HEK293 (cell line): ENCODE data around the gene FAM76B.

ENCODE experiments used
- CTCF ChIA-PET: fragments of 350-600 bp; formaldehyde crosslinking; extraction: SDS; loops from one replicate; lab custom pipeline; 2021; ENCODE audit warnings: antibody characterized with exemption; lab: Yijun Ruan, JAX
- POLR2A ChIA-PET: fragments of 300-600 bp; formaldehyde crosslinking; extraction: SDS; loops from one replicate; lab custom pipeline; 2020; ENCODE audit warnings: antibody characterized with exemption, inconsistent platforms; lab: Yijun Ruan, JAX
- H3K27ac ChIP-seq: fragments of 200-500 bp; sonication (Bioruptor generic); 2 replicates; pipeline ENCODE4 v1.5.1; 2014; ENCODE audit warnings: low read depth, low read length, control low read depth, inconsistent platforms; ENCODE audit errors: extremely low read depth
- H3K36me3 ChIP-seq, 2 experiments: fragments of 200-500 bp in 1 of 2; sonication (Bioruptor generic) in 1 of 2; 1 replicate in 1 of 2; 2 replicates in 1 of 2; pipeline ENCODE4 v1.5.1; 2014 to 2017; ENCODE audit warnings: inconsistent platforms in 2 of 2, low read length in 2 of 2; ENCODE audit not compliant: control insufficient read depth in 2 of 2, insufficient read depth in 1 of 2
- H3K4me1 ChIP-seq: fragments of 200-500 bp; sonication (Bioruptor generic); 2 replicates; pipeline ENCODE4 v1.5.1; 2014; ENCODE audit warnings: mild to moderate bottlenecking, low read length, inconsistent platforms; ENCODE audit not compliant: control insufficient read depth, insufficient read depth
- H3K4me3 ChIP-seq: 2 replicates; pipeline ENCODE4 v1.5.1; 2011; ENCODE audit warnings: low read depth, mild to moderate bottlenecking, control low read depth, low read length, moderate library complexity
- H3K9me3 ChIP-seq: fragments of 200-500 bp; sonication (Bioruptor generic); 2 replicates; pipeline ENCODE4 v1.5.1; 2014; ENCODE audit warnings: low read depth, low read length, inconsistent platforms; ENCODE audit not compliant: control insufficient read depth, insufficient read depth
- BCL6B ChIP-seq: fragments of 450-650 bp; formaldehyde crosslinking; IDR thresholded peaks from 2 replicates; pipeline ENCODE4 v1.5.1; 2017; ENCODE audit warnings: missing biosample characterization, missing genetic modification characterization
- GLI4 ChIP-seq: fragments of 450-650 bp; formaldehyde crosslinking; IDR thresholded peaks from 2 replicates; pipeline ENCODE4 v1.5.1; 2016; ENCODE audit warnings: missing biosample characterization, missing genetic modification characterization
- KLF10 ChIP-seq: fragments of 450-650 bp; IDR thresholded peaks from 2 replicates; pipeline ENCODE4 v1.5.1; 2018; ENCODE audit warnings: missing biosample characterization, mild to moderate bottlenecking, missing genetic modification characterization
- SP3 ChIP-seq: fragments of 450-650 bp; formaldehyde crosslinking; IDR thresholded peaks from 2 replicates; pipeline ENCODE4 v1.5.1; 2016; ENCODE audit warnings: missing biosample characterization, missing genetic modification characterization
- ZBTB7A ChIP-seq: fragments of 450-650 bp; formaldehyde crosslinking; IDR thresholded peaks from 2 replicates; pipeline ENCODE4 v1.5.1; 2016; ENCODE audit warnings: low read depth, missing biosample characterization, missing genetic modification characterization
- ZEB2 ChIP-seq: fragments of 450-650 bp; formaldehyde crosslinking; IDR thresholded peaks from 2 replicates; pipeline ENCODE4 v1.5.1; 2016; ENCODE audit warnings: missing biosample characterization, missing genetic modification characterization
- ZFP37 ChIP-seq: fragments of 450-650 bp; formaldehyde crosslinking; IDR thresholded peaks from 2 replicates; pipeline ENCODE4 v1.5.1; 2016; ENCODE audit warnings: missing biosample characterization, missing genetic modification characterization
- ZNF133 ChIP-seq: fragments of 450-650 bp; formaldehyde crosslinking; IDR thresholded peaks from 2 replicates; pipeline ENCODE4 v1.5.1; 2016; ENCODE audit warnings: missing biosample characterization, missing genetic modification characterization
- ZNF155 ChIP-seq: fragments of 450-650 bp; formaldehyde crosslinking; IDR thresholded peaks from 2 replicates; pipeline ENCODE4 v1.5.1; 2016; ENCODE audit warnings: missing biosample characterization, missing genetic modification characterization
- ZNF175 ChIP-seq: fragments of 450-650 bp; formaldehyde crosslinking; IDR thresholded peaks from 2 replicates; pipeline ENCODE4 v1.5.1; 2016; ENCODE audit warnings: missing biosample characterization, missing genetic modification characterization
- ZNF2 ChIP-seq: fragments of 450-650 bp; formaldehyde crosslinking; IDR thresholded peaks from 2 replicates; pipeline ENCODE4 v1.5.1; 2016; ENCODE audit warnings: missing biosample characterization, missing genetic modification characterization
- ZNF302 ChIP-seq: fragments of 450-650 bp; formaldehyde crosslinking; IDR thresholded peaks from 2 replicates; pipeline ENCODE4 v1.5.1; 2016; ENCODE audit warnings: missing biosample characterization, missing genetic modification characterization, low read depth
- ZNF350 ChIP-seq: fragments of 450-650 bp; formaldehyde crosslinking; IDR thresholded peaks from 2 replicates; pipeline ENCODE4 v1.5.0; 2017; ENCODE audit warnings: missing biosample characterization, mild to moderate bottlenecking, missing genetic modification characterization
- ZNF398 ChIP-seq: fragments of 450-650 bp; formaldehyde crosslinking; IDR thresholded peaks from 2 replicates; pipeline ENCODE4 v1.5.1; 2017; ENCODE audit warnings: missing biosample characterization, missing genetic modification characterization
- ZNF404 ChIP-seq: fragments of 450-650 bp; formaldehyde crosslinking; IDR thresholded peaks from 2 replicates; pipeline ENCODE4 v1.5.1; 2017; ENCODE audit warnings: missing biosample characterization, missing genetic modification characterization
- ZNF549 ChIP-seq: fragments of 450-650 bp; IDR thresholded peaks from 2 replicates; pipeline ENCODE4 v1.5.1; 2018; ENCODE audit warnings: missing biosample characterization, missing genetic modification characterization, mild to moderate bottlenecking, inconsistent platforms, moderate library complexity
- ZNF610 ChIP-seq: fragments of 450-650 bp; formaldehyde crosslinking; IDR thresholded peaks from 2 replicates; pipeline ENCODE4 v1.5.1; 2016; ENCODE audit warnings: missing biosample characterization, missing genetic modification characterization, borderline replicate concordance
- ZNF621 ChIP-seq: fragments of 450-650 bp; formaldehyde crosslinking; IDR thresholded peaks from 2 replicates; pipeline ENCODE4 v1.5.1; 2017; ENCODE audit warnings: missing biosample characterization, missing genetic modification characterization
- ZNF707 ChIP-seq: fragments of 450-650 bp; formaldehyde crosslinking; IDR thresholded peaks from 2 replicates; pipeline ENCODE4 v1.5.1; 2016; ENCODE audit warnings: missing biosample characterization, missing genetic modification characterization
- ZNF777 ChIP-seq: fragments of 450-650 bp; formaldehyde crosslinking; IDR thresholded peaks from 2 replicates; pipeline ENCODE4 v1.5.1; 2017; ENCODE audit warnings: missing biosample characterization, missing genetic modification characterization, borderline replicate concordance
- ZSCAN16 ChIP-seq: fragments of 450-650 bp; formaldehyde crosslinking; IDR thresholded peaks from 2 replicates; pipeline ENCODE4 v1.5.1; 2016; ENCODE audit warnings: missing biosample characterization, missing genetic modification characterization
- ZXDB ChIP-seq: fragments of 450-650 bp; formaldehyde crosslinking; IDR thresholded peaks from 2 replicates; pipeline ENCODE4 v1.5.1; 2016; ENCODE audit warnings: missing biosample characterization, missing genetic modification characterization
- TF ChIP-seq, protein P1 (sequence below): fragments of 450-650 bp; formaldehyde crosslinking; IDR thresholded peaks from 2 replicates; pipeline ENCODE4 v1.5.1; 2016; ENCODE audit warnings: missing biosample characterization, missing genetic modification characterization
- TF ChIP-seq, protein P2 (sequence below): fragments of 450-650 bp; formaldehyde crosslinking; IDR thresholded peaks from 2 replicates; pipeline ENCODE4 v1.5.1; 2016; ENCODE audit warnings: missing biosample characterization, missing genetic modification characterization
- TF ChIP-seq, protein P3 (sequence below): fragments of 450-650 bp; formaldehyde crosslinking; IDR thresholded peaks from 2 replicates; pipeline ENCODE4; 2016; ENCODE audit warnings: missing biosample characterization, missing genetic modification characterization
- TF ChIP-seq, protein P4 (sequence below): fragments of 450-650 bp; formaldehyde crosslinking; IDR thresholded peaks from 2 replicates; pipeline ENCODE4 v1.5.1; 2016; ENCODE audit warnings: missing biosample characterization, missing genetic modification characterization
- TF ChIP-seq, protein P5 (sequence below): fragments of 450-650 bp; IDR thresholded peaks from 2 replicates; pipeline ENCODE4 v1.5.1; 2018; ENCODE audit warnings: missing biosample characterization, missing genetic modification characterization

FAM76B gene

DNA sequence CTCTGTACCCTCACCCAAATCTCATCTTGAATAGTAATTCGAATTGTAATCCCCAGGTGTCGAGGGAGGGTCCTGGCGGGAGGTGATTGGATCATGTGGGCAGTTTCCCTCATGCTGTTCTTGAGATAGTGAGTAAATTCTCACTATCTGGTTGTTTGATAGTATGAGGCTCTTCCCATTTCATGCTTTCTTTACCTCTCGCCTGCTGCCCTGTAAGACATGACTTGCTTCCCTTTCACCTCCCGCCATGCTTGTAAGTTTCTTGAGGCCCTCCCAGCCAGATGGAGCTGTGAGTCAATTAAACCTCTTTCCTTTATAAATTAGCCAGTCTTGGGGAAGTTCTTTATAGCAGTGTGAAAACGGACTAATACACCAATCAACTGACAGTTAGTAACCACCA lies 60.1 kb downstream of the FAM76B start:
- Histone ChIP-seq H3K27ac (no peak overlapping the region), H3K4me3 (no peak overlapping the region), H3K9me3 (no peaks in the 10 kb centered on the region), H3K36me3 (no peaks in the 10 kb centered on the region), H3K4me1 (no peaks in the 10 kb centered on the region)
- ChIA-PET POLR2A (no interaction called here), CTCF (interaction anchor here (1.1 to 1.2 kb wide), 2 partner anchors 14 to 578 kb away, joined by 3 read pairs; no protein-coding TSS in a partner anchor)
- no peak for TF ChIP-seq ZNF707 (tag by site-specific recombination)
- TF ChIP-seq, protein P1, sequence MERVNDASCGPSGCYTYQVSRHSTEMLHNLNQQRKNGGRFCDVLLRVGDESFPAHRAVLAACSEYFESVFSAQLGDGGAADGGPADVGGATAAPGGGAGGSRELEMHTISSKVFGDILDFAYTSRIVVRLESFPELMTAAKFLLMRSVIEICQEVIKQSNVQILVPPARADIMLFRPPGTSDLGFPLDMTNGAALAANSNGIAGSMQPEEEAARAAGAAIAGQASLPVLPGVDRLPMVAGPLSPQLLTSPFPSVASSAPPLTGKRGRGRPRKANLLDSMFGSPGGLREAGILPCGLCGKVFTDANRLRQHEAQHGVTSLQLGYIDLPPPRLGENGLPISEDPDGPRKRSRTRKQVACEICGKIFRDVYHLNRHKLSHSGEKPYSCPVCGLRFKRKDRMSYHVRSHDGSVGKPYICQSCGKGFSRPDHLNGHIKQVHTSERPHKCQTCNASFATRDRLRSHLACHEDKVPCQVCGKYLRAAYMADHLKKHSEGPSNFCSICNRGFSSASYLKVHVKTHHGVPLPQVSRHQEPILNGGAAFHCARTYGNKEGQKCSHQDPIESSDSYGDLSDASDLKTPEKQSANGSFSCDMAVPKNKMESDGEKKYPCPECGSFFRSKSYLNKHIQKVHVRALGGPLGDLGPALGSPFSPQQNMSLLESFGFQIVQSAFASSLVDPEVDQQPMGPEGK, result no peak
- TF ChIP-seq ZNF350 (tag by site-specific recombination), result no peak
- no peak for TF ChIP-seq ZNF404 (tag by site-specific recombination)
- TF ChIP-seq ZNF2 (tag by site-specific recombination), result no peak
- no peak for TF ChIP-seq ZNF549 (tag by site-specific recombination)
- no peak for TF ChIP-seq ZEB2 (tag by site-specific recombination)
- TF ChIP-seq KLF10 (tag by site-specific recombination), result no peak
- TF ChIP-seq ZNF398 (tag by site-specific recombination), result no peak
- TF ChIP-seq ZNF155 (tag by site-specific recombination), result no peak
- TF ChIP-seq, protein P2, sequence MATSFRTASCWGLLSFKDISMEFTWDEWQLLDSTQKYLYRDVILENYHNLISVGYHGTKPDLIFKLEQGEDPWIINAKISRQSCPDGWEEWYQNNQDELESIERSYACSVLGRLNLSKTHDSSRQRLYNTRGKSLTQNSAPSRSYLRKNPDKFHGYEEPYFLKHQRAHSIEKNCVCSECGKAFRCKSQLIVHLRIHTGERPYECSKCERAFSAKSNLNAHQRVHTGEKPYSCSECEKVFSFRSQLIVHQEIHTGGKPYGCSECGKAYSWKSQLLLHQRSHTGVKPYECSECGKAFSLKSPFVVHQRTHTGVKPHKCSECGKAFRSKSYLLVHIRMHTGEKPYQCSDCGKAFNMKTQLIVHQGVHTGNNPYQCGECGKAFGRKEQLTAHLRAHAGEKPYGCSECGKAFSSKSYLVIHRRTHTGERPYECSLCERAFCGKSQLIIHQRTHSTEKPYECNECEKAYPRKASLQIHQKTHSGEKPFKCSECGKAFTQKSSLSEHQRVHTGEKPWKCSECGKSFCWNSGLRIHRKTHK (tag by site-specific recombination), result no peak
- TF ChIP-seq ZXDB (tag by site-specific recombination), result no peak
- no peak for TF ChIP-seq ZNF133 (tag by site-specific recombination)
- TF ChIP-seq BCL6B (tag by site-specific recombination), result no peak
- TF ChIP-seq ZNF175 (tag by site-specific recombination), result no peak
- TF ChIP-seq, protein P3, sequence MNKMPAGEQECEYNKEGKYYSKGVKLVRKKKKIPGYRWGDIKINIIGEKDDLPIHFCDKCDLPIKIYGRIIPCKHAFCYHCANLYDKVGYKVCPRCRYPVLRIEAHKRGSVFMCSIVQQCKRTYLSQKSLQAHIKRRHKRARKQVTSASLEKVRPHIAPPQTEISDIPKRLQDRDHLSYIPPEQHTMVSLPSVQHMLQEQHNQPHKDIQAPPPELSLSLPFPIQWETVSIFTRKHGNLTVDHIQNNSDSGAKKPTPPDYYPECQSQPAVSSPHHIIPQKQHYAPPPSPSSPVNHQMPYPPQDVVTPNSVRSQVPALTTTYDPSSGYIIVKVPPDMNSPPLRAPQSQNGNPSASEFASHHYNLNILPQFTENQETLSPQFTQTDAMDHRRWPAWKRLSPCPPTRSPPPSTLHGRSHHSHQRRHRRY, result no peak
- no peak for TF ChIP-seq ZBTB7A (tag by site-specific recombination)
- no peak for TF ChIP-seq ZNF621 (tag by site-specific recombination)
- TF ChIP-seq ZNF610 (tag by site-specific recombination), result no peak

DNA sequence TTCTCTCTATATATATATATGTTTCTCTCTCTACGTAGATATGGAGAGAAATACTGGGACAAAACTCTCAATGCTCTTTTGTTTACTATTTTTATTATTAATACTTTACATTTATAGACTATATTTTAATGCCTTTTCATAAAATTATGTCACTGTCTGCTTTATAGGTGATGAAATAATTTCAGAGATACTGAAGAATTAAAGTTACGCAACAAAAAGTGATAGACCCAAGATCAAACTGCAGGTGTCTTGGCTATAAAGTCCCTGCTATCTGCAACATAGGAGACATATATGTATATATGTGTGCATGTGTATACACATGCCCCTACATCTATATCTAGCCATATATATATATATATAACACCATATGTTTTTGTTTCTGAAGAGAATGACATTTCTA lies 60.8 kb downstream of the FAM76B start:
- ChIA-PET POLR2A (no interaction called here), CTCF (interaction anchor here (1.1 kb wide), 1 partner anchor 23 kb away, joined by 3 read pairs; no protein-coding TSS in a partner anchor)
- no peak overlapping the region for H3K27ac ChIP-seq
- H3K36me3 ChIP-seq, result no peaks in the 10 kb centered on the region
- H3K4me3 ChIP-seq, result no peak overlapping the region
- no peaks in the 10 kb centered on the region for H3K4me1 ChIP-seq
- H3K9me3 ChIP-seq, result no peaks in the 10 kb centered on the region
- TF ChIP-seq ZNF302 (no peak), ZFP37 (tag by site-specific recombination) (no peak), ZEB2 (tag by site-specific recombination) (no peak), SP3 (tag by site-specific recombination) (no peak), ZNF777 (tag by site-specific recombination) (no peak), ZSCAN16 (tag by site-specific recombination) (no peak), GLI4 (no peak), ZNF155 (tag by site-specific recombination) (no peak)
- TF ChIP-seq, protein P4, sequence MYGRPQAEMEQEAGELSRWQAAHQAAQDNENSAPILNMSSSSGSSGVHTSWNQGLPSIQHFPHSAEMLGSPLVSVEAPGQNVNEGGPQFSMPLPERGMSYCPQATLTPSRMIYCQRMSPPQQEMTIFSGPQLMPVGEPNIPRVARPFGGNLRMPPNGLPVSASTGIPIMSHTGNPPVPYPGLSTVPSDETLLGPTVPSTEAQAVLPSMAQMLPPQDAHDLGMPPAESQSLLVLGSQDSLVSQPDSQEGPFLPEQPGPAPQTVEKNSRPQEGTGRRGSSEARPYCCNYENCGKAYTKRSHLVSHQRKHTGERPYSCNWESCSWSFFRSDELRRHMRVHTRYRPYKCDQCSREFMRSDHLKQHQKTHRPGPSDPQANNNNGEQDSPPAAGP (tag by site-specific recombination), result no peak
- TF ChIP-seq, protein P5, sequence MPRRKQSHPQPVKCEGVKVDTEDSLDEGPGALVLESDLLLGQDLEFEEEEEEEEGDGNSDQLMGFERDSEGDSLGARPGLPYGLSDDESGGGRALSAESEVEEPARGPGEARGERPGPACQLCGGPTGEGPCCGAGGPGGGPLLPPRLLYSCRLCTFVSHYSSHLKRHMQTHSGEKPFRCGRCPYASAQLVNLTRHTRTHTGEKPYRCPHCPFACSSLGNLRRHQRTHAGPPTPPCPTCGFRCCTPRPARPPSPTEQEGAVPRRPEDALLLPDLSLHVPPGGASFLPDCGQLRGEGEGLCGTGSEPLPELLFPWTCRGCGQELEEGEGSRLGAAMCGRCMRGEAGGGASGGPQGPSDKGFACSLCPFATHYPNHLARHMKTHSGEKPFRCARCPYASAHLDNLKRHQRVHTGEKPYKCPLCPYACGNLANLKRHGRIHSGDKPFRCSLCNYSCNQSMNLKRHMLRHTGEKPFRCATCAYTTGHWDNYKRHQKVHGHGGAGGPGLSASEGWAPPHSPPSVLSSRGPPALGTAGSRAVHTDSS, result no peak
